NCI-H1930 (cell line): ENCODE data around the gene TMEM179B.
"Not testable (repeated sequence)": the region's sequence is repeated elsewhere in the genome, so short reads cannot be mapped to it uniquely, and the experiment has no call there.

Source experiments
- DNase-seq, 2 experiments: peaks; one replicate each; lab custom pipeline; 2025; lab: John Stamatoyannopoulos, UW

TMEM179B gene

GRCh38 chr11:62789576-62789975, 2.4 kb downstream of the TMEM179B start:
- DNase-seq, result no peak

GRCh38 chr11:62791501-62792201, 4.4 kb downstream of the TMEM179B start, which contains the start of gene TMEM223:
Gene TMEM223, minus strand, starts transcription at chr11:62792006. Its CDS starts 12 bp downstream, at chr11:62791994.
- DNase-seq, result peak; percentile 61 to 80

- no peak for DNase-seq
Measured at GRCh38 chr11:62792202-62792575, 5.0 kb downstream of the TMEM179B start.

- DNase-seq, result no peak
Measured at GRCh38 chr11:62794201-62794775, 7.1 kb downstream of the TMEM179B start.

GRCh38 chr11:62796281-62796680, 9.1 kb downstream of the TMEM179B start:
- no peak for DNase-seq

- no peak for DNase-seq
Measured at GRCh38 chr11:62799486-62799885, 12.3 kb downstream of the TMEM179B start.

GRCh38 chr11:62801071-62801470, 13.9 kb downstream of the TMEM179B start:
- no peak for DNase-seq

GRCh38 chr11:62804310-62805075, 17.3 kb downstream of the TMEM179B start:
- DNase-seq, result no peak

GRCh38 chr11:62805076-62805892, 18.1 kb downstream of the TMEM179B start, which contains the start of gene NXF1:
Gene NXF1, minus strand, starts transcription at chr11:62805440. Its CDS starts 84 bp downstream, at chr11:62805356.
- peak; percentile 88 to 95 for DNase-seq

- DNase-seq, result no peak
Measured at GRCh38 chr11:62805961-62806441, 18.8 kb downstream of the TMEM179B start.

- DNase-seq, result no peak
Measured at GRCh38 chr11:62806611-62807121, 19.5 kb downstream of the TMEM179B start.

- DNase-seq, result no peak
Measured at GRCh38 chr11:62810748-62811147, 23.5 kb downstream of the TMEM179B start.

GRCh38 chr11:62811659-62812058, 24.5 kb downstream of the TMEM179B start:
- DNase-seq, result no peak

- DNase-seq, result no peak
Measured at GRCh38 chr11:62816557-62816956, 29.4 kb downstream of the TMEM179B start.

- no peak for DNase-seq
Measured at GRCh38 chr11:62817129-62817528, 29.9 kb downstream of the TMEM179B start.

GRCh38 chr11:62823677-62824076, 36.5 kb downstream of the TMEM179B start:
- DNase-seq, result no peak

- not testable (repeated sequence) for DNase-seq
Measured at GRCh38 chr11:62828130-62828529, 40.9 kb downstream of the TMEM179B start.

- no peak for DNase-seq
Measured at GRCh38 chr11:62830904-62831519, 43.8 kb downstream of the TMEM179B start.

- peak; percentile 95 to 97 for DNase-seq
Measured at GRCh38 chr11:62831520-62832335, 44.5 kb downstream of the TMEM179B start, which contains the start of gene STX5. Gene STX5, minus strand, starts transcription at chr11:62832051. Its CDS starts 808 bp downstream, at chr11:62831243.
